Adrenal gland (tissue), 5 donors: ENCODE data around the gene MDGA2.

Experiments
- CTCF ChIP-seq, 6 experiments: fragments of 450-650 bp in 4 of 6; fragments of 200-600 bp in 2 of 6; sonication (generic) in 1 of 6; IDR thresholded peaks; 1 replicate in 5 of 6; 2 replicates in 1 of 6; pipeline versions ENCODE4 v1.5.1 to v1.8.0; 2016 to 2021; ENCODE audit warnings: antibody characterized with exemption in 6 of 6, mild to moderate bottlenecking in 2 of 6, moderate library complexity in 1 of 6
- POLR2A ChIP-seq, 2 donors: fragments of 450-650 bp; IDR thresholded peaks; one replicate each; pipeline ENCODE4 v1.6.1; 2017; ENCODE audit warnings: antibody characterized with exemption in 2 of 2, mild to moderate bottlenecking in 2 of 2, moderate library complexity in 1 of 2
- donor health status: DM: no; HTN: no; CAD: no.

- TF ChIP-seq POLR2A (IDR thresholded peaks at IDR 0.05), result no peak
- no peak for TF ChIP-seq CTCF (IDR thresholded peaks at IDR 0.05)
These were observed 571.6 kb downstream of the MDGA2 start for GRCh38 chr14:47103771-47104170.
